Right cardiac atrium (tissue), 5 donors: Measurements from ENCODE around the gene ITGA8. TPM values are rescaled to one million over a fixed set of nuclear protein-coding genes. Genes with fewer than 3 reads are reported as not detected.
"Not testable (repeated sequence)": the region's sequence is repeated elsewhere in the genome, so short reads cannot be mapped to it uniquely, and the experiment has no call there.

ENCODE experiments used
- ATAC-seq, 2 donors: fragments of 200-7000 bp; cut with Tn5 transposase; one replicate each; pipeline versions ENCODE4 v1.8.0 to v1.9.1; 2020; ENCODE audit warnings: moderate library complexity in 2 of 2, mild to moderate bottlenecking in 1 of 2
- DNase-seq, 3 donors: peaks; one replicate each; pipeline ENCODE4 v3.0.0-alpha.2; 2020
- H3K27ac ChIP-seq: one replicate; pipeline ENCODE4 v1.5.1; 2013; ENCODE audit warnings: mild to moderate bottlenecking, low read length, control low read depth, moderate library complexity
- H3K27me3 ChIP-seq: one replicate; pipeline ENCODE4 v1.6.1; 2013; ENCODE audit not compliant: control insufficient read depth, insufficient read depth
- H3K4me1 ChIP-seq: one replicate; pipeline ENCODE4 v1.6.1; 2013; ENCODE audit warnings: low read length; ENCODE audit not compliant: control insufficient read depth, insufficient read depth
- H3K4me3 ChIP-seq: one replicate; pipeline ENCODE4 v1.5.1; 2013; ENCODE audit warnings: low read length, control low read depth
- H3K9me3 ChIP-seq: one replicate; pipeline ENCODE4 v1.6.1; 2013; ENCODE audit warnings: low read length; ENCODE audit not compliant: control insufficient read depth
- WGBS: extraction: QIAGEN DNeasy Blood & Tissue Kit; methylation state at CpG from one replicate; pipeline ENCODE4 v1.1.7; 2013; 5-methylcytosine and 5-hydroxymethylcytosine counted together
- intact Hi-C, 4 donors: fragments of 100-400 bp; cut with DNase I; formaldehyde crosslinking; loops; one replicate each; pipeline versions ENCODE4 v1.11.0 to v1.14.0; 2022 to 2023
- long read RNA-seq, 4 donors: library from polyadenylated mRNA; unstranded; transcript quantifications; one replicate each; pipeline ENCODE4 v2.0.0, GENCODE V29; 2020 to 2021
- polyA plus RNA-seq: library from polyadenylated mRNA; stranded (reverse); fragments of 200-250 nt; gene quantifications from one replicate; pipeline ENCODE4 v1.2.3, GENCODE V29; 2013
- total RNA-seq, 4 donors: library from RNA; stranded (reverse); fragmentation: NEBNext Ultra II Directional; extraction: Animal tissue kit (Norgen Biotek cat#: 25700); gene quantifications; one replicate each; pipeline ENCODE4 v1.2.1, GENCODE V29; 2021
- donor health status: healthy with polysubstance abuse.
- donor health status: DM: no; HTN: yes; CAD: no.
- donor health status: DM: no; HTN: no; CAD: no.
- donor health status: DM: no; HTN: yes; CAD: no; lungs with severe emphysema.
- donor health status: DM: yes; HTN: yes; CAD: no.

ITGA8 gene
- total RNA-seq (1 to 10 TPM; 3.7 to 8.8 (median 5.6) TPM), polyA plus RNA-seq (5.5 TPM)
- long read RNA-seq, donor 1, full-length matches to known transcripts = 1 of 23 reads
- long read RNA-seq, donor 1, partial matches to known transcripts = 13 of 23 reads
- long read RNA-seq, donor 1, other reads (novel, unspliced or antisense) = 9 of 23 reads
- long read RNA-seq, donor 2, partial matches to known transcripts = 1 of 3 reads
- long read RNA-seq, donor 2, other reads (novel, unspliced or antisense) = 2 of 3 reads
- long read RNA-seq, donor 3, full-length matches to known transcripts = 8 of 20 reads
- long read RNA-seq, donor 3, partial matches to known transcripts = 4 of 20 reads
- long read RNA-seq, donor 3, other reads (novel, unspliced or antisense) = 8 of 20 reads
- long read RNA-seq, donor 4, full-length matches to known transcripts = 3 of 8 reads
- long read RNA-seq, donor 4, partial matches to known transcripts = 4 of 8 reads
- long read RNA-seq, donor 4, other reads (novel, unspliced or antisense) = 1 of 8 reads

DNA sequence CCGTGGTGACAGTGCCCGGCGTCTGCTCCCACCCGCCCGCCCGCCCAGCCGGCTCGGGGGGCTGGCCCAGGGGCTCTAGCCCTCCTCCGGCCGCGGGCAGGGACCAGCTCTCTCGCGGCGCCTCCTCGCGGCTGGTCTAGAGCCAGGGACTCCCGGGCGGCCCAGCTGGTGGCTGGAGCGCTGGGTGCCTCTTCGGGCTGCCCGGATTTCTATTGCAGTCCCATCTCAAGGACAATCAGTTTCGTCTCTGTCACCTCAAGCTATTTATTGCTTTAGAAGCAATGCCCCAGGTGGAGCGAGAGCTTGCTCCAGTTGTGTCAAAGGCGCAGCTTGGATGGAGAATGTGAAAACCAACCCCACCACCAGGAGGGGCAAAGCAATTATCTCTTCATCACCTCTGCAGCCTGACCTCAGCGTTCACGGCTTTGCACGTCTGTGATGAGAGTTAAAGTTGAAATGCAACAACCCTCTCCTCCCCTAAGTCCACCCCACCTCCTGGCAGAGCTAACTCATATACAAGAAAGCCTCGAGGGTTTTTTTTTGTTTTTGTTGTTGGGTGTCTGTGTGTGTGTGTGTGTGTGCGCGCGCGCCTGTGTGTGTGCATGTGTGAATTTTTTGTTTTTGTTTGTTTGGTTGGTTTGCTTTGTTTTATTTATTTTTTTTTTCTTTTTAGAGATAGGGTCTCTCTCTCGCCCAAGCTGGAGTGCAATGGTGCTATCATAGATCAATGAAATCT lies at the start of gene ITGA8:
Gene ITGA8 (minus strand): TSS at position 24 of the 736 bp plus-strand sequence. CDS start 151 bp downstream, outside the sequence.
- peak; percentile 55 to 81 (median 79) for DNase-seq
- Histone ChIP-seq H3K27ac (no peak within 1 kb of the TSS), H3K27me3 (no peaks in the 10 kb centered on the region), H3K9me3 (no peaks in the 10 kb centered on the region), H3K4me1 (no peaks in the 10 kb centered on the region), H3K4me3 (peak within 1 kb of the TSS; percentile 77)
- intact Hi-C loops = loop anchor here (5.0 to 10.0 kb wide), 4 partner anchors 105 to 283 kb away; no protein-coding TSS in a partner anchor
- WGBS = 14% methylated on average over 33 of the region's 33 CpGs
- peak; percentile 86 to 88 for ATAC-seq

- ATAC-seq = no peak
- no peak overlapping the region for H3K4me3 ChIP-seq
- 70% methylated on average over 2 of the region's 2 CpGs for WGBS
- no peak for DNase-seq
- H3K9me3 ChIP-seq = no peaks in the 10 kb centered on the region
- intact Hi-C loops = no loop called here
- no peaks in the 10 kb centered on the region for H3K27me3 ChIP-seq
- H3K27ac ChIP-seq = no peak overlapping the region
- no peaks in the 10 kb centered on the region for H3K4me1 ChIP-seq
Measured at GRCh38 chr10:15764892-15765454, 45.3 kb upstream of the ITGA8 start.

DNA sequence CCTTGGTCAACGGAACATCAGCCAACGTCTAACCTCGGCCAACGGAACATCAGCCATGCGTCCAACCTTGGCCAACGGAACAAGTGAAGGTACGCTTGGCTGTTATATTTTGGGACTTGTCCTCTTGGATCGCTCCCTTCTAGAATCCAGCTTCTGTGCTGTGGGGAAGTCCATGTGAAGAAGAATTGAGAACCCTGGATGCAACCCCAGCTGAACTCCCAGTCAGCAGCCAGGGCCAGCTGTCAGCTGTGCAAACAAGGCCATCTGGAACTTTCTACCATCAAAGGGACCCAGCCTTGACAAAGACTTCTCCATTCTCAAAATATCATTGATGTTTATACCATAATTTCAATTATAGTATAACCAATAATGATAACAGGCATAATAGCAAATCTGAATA lies 43.3 kb upstream of the ITGA8 start:
- Histone ChIP-seq H3K27me3 (no peaks in the 10 kb centered on the region), H3K4me1 (no peaks in the 10 kb centered on the region), H3K9me3 (no peaks in the 10 kb centered on the region), H3K4me3 (no peak overlapping the region), H3K27ac (no peak overlapping the region)
- DNase-seq = no peak
- intact Hi-C loops = no loop called here
- WGBS = 82% methylated on average over 8 of the region's 8 CpGs
- ATAC-seq = no peak

DNA sequence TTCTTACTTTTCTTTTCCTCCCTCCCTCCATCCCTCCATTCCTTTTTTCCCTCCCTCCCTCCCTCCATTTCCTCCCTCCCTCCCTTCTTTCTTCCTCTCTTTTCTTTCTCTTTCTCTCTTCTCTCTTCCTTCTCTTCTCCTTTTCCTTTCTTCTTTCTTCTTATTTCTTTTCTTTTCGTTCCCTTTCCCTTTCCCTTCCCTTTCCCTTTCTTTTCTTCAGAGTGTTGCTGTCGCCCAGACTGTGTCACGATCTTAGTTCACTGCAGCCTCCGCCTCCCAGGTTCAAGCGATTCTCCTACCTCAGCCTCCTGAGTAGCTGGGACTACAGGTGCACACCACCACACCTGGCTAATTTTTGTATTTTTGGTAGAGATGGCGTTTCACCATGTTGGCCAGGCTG lies 42.5 kb upstream of the ITGA8 start:
- DNase-seq, H3K4me1 ChIP-seq, H3K4me3 ChIP-seq, H3K27me3 ChIP-seq, H3K9me3 ChIP-seq, intact Hi-C loops, H3K27ac ChIP-seq, ATAC-seq: not testable (repeated sequence)
- WGBS = 95% methylated on average over 6 of the region's 6 CpGs

DNA sequence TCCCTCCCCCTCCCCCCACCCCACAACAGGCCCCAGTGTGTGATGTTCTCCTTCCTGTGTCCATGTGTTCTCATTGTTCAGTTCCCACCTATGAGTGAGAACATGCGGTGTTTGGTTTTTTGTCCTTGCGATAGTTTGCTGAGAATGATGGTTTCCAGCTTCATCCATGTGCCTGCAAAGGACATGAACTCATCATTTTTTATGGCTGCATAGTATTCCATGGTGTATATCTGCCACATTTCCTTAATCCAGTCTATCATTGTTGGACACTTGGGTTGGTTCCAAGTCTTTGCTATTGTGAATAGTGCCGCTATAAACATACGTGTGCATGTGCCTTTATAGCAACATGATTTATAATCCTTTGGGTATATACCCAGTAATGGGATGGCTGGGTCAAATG lies 41.5 kb upstream of the ITGA8 start:
- intact Hi-C loops, ATAC-seq: not testable (repeated sequence)
- 95% methylated on average over 4 of the region's 4 CpGs for WGBS

GRCh38 chr10:15760681-15761080 lies 41.0 kb upstream of the ITGA8 start:
- H3K27ac ChIP-seq = no peak overlapping the region
- intact Hi-C loops = no loop called here
- WGBS = 98% methylated on average over 2 of the region's 2 CpGs
- H3K4me1 ChIP-seq = no peaks in the 10 kb centered on the region
- ATAC-seq (no peak), DNase-seq (no peak)
- H3K9me3 ChIP-seq = no peaks in the 10 kb centered on the region
- H3K4me3 ChIP-seq = no peak overlapping the region
- no peaks in the 10 kb centered on the region for H3K27me3 ChIP-seq

More for the DNA sequence above, 41.5 kb upstream of the ITGA8 start:
- not testable (repeated sequence) for H3K4me3 ChIP-seq, DNase-seq, H3K9me3 ChIP-seq, H3K4me1 ChIP-seq, H3K27me3 ChIP-seq, H3K27ac ChIP-seq

DNA sequence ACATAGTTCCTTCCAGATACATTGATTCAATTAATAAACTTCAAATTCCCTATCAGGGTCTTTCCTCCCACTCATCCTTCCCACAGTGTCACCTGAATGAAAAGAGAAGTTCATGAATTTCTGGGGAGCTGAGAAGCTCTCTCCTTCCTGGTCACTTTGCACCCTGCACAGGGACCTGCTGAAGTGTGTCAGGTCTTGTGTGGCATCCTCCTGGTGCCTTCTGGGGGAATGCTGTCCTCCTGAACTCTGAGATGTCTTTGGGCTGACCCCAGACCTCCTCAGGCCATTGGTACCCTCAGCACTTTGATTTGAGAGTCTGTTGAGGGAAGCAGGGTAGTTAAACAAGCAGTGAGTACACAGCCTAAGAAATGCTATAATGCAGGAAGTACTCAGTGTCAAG lies 39.5 kb upstream of the ITGA8 start:
- Histone ChIP-seq H3K27ac (no peak overlapping the region), H3K4me1 (no peaks in the 10 kb centered on the region), H3K27me3 (no peaks in the 10 kb centered on the region), H3K4me3 (no peak overlapping the region), H3K9me3 (no peaks in the 10 kb centered on the region)
- intact Hi-C loops = no loop called here
- ATAC-seq = no peak
- DNase-seq = no peak

GRCh38 chr10:15758618-15759017 lies 38.9 kb upstream of the ITGA8 start:
- ATAC-seq (no peak), DNase-seq (no peak)
- no peak overlapping the region for H3K27ac ChIP-seq
- H3K27me3 ChIP-seq = no peaks in the 10 kb centered on the region
- H3K9me3 ChIP-seq = no peaks in the 10 kb centered on the region
- 74% methylated on average over 5 of the region's 5 CpGs for WGBS
- intact Hi-C loops = no loop called here
- no peak overlapping the region for H3K4me3 ChIP-seq
- H3K4me1 ChIP-seq = no peaks in the 10 kb centered on the region

GRCh38 chr10:15754937-15755336 lies 35.2 kb upstream of the ITGA8 start:
- DNase-seq = no peak
- ATAC-seq = no peak
- intact Hi-C loops = no loop called here
- no peaks in the 10 kb centered on the region for H3K27me3 ChIP-seq
- no peak overlapping the region for H3K27ac ChIP-seq
- H3K4me3 ChIP-seq = no peak overlapping the region
- no peaks in the 10 kb centered on the region for H3K9me3 ChIP-seq
- WGBS = 19% methylated on average over 2 of the region's 2 CpGs
- H3K4me1 ChIP-seq = no peaks in the 10 kb centered on the region

- Histone ChIP-seq H3K4me3 (no peak overlapping the region), H3K27me3 (no peaks in the 10 kb centered on the region), H3K4me1 (no peaks in the 10 kb centered on the region), H3K9me3 (no peaks in the 10 kb centered on the region), H3K27ac (no peak overlapping the region)
- ATAC-seq (no peak), DNase-seq (no peak)
- WGBS = 58% methylated on average over 5 of the region's 5 CpGs
- intact Hi-C loops = no loop called here
Measured at GRCh38 chr10:15751046-15751445, 31.3 kb upstream of the ITGA8 start.

- H3K27ac ChIP-seq = no peak overlapping the region
- intact Hi-C loops = no loop called here
- no peaks in the 10 kb centered on the region for H3K4me1 ChIP-seq
- DNase-seq (no peak), ATAC-seq (no peak)
- H3K4me3 ChIP-seq = no peak overlapping the region
- WGBS = 55% methylated on average over 3 of the region's 3 CpGs
- no peaks in the 10 kb centered on the region for H3K9me3 ChIP-seq
- H3K27me3 ChIP-seq = no peaks in the 10 kb centered on the region
Measured at GRCh38 chr10:15748126-15748525, 28.4 kb upstream of the ITGA8 start.
